Stimulated activated CD4-positive, alpha-beta T cell treated with anti-CD3 and anti-CD28 coated beads, Interleukin-12 subunit alpha, Interleukin-12 subunit beta, amount 100 ng/mL, for 48 hours (primary cell): ENCODE measurements around the gene ARID1B.

Source experiments
- DNase-seq, 3 donors: peaks; one replicate each; pipeline ENCODE4 v3.0.0-alpha.2; 2020; ENCODE audit warnings: low read depth in 2 of 3, low spot score in 1 of 3

The ARID1B gene

DNA sequence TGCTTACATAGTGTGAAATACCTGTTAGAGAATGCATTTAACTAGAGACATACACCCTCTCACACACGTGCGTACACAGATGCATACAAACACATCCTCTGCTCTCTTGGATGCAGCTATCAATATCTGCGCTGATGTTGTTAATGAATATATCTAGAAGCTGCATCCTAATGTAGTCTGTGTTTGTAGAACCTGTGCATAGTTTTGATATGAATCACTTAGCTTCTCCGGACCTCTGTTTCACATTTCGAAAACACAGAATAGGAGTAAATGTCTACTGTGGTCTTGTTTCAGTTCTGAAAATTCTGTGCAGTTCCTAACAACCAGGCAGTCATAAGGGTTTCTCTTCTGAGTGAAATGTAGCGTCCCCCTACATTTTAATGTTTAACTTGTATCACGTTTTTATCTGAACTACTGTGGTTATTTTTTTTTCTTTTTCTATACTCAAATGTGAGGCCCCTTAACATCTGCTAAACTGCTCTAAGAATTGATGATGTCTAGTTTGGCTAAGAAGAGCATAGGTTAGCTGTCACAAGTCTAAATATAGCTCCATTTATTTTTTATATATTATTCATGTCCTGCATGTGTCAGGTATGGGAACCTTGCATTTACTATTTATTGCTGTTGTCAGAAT, 291.6 kb downstream of the ARID1B start:
- DNase-seq, result no peak

DNA sequence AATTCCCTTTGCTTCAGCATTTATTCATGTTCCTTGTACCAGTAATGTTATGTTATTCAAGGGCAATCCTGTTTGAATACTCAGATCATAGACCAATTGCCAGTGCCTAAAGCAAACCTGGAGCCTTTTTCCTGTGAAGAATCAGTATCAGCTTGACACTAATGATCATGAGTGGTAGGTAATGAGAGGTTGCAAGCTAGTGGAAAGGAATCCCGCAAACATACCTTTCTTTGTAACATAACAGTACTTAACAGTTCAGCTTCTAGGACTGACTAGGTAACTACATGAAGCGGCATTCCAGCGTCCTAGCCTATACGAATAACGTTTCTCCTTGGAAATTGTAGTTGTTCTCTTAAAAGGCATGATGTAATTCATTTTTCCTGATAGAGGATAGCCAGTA, 292.4 kb downstream of the ARID1B start:
- DNase-seq, result no peak

DNA sequence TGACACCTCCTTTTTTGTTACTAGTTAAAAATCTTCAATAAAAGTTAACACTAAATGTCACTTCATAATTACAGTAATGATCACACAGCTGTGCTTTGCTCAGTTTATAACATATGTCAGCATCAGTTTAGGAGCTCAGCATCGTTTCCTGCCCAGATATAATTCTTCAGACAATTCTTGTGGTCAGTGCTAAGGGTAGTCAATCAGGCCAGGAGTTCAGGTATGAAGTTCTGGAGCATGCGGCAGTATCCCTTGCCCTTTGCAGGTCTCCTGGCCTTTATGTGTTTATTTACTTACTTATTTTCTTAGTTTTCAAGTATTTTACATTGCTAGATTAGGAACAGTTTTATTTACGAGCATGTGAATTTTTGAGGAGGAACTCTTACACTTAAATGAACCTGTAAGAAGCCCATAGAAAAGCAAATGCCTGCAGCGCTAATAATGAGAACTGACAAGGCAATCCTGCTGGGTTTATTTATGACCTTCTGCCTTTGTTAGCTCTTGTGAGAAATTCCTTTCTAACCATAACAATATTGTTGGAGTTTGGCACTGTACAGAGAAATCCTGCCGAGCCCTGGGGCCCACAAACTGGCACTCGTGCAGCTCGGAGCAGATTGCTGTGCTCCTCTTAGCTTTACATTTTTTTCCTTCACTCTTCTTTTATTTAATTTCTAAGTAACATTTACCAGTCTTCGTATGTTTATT, 293.4 kb downstream of the ARID1B start:
- DNase-seq, result no peak

DNA sequence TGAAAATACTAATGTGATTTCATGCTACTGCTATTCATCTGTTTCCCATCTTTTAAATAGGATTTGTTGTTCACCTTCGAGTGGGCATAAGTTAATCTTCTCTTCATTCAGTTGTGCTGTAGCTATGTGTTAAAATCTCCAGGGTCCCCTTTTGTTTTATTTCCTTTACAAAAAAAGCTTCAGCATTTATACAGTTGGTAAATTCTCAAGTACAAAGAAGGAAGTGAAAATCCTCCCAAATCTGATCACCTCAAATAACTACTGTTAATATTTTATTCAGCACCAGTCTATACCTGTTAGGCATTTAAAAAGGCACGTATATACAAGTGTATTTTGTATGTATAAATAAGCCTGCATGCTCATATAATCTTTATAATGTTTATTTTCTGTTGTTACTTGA, 294.9 kb downstream of the ARID1B start:
- no peak for DNase-seq

DNA sequence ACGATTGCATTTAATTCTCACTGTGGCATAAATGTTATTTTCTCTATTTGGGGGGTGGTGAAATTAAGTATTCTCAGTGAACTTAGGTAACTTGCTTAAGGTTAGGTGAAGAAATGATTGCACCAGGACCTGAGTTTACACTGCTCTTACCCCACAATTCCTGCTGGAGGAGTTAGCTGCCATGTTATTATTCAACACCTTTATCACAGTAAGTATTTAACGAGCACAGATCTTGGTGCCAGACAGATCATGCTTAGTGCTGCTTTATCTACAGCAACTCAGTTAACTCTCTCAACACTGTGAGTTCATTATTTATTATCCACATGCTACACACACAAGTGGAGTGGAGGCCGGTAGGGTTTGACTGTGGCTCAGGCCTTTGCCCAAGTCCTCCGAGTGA, 296.4 kb downstream of the ARID1B start:
- DNase-seq, result no peak

DNA sequence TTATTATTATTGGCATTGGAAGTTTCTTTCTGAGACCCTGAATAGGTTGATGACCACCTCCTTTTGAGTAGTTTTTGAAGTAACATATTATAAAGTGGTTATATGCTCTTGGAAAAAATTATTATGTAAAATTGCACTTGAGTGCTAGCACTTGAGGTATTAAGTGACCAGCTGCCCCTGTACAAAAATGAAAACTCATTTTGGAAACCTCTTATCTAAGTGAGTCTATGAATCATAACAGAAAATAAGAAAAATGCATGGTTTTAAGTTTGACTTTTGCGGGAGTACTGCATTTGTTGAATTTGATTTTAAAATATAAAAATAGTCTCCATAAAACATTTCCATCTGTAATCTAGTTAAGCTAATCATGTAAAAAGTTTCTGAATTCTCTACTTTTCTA, 297.8 kb downstream of the ARID1B start:
- no peak for DNase-seq

DNA sequence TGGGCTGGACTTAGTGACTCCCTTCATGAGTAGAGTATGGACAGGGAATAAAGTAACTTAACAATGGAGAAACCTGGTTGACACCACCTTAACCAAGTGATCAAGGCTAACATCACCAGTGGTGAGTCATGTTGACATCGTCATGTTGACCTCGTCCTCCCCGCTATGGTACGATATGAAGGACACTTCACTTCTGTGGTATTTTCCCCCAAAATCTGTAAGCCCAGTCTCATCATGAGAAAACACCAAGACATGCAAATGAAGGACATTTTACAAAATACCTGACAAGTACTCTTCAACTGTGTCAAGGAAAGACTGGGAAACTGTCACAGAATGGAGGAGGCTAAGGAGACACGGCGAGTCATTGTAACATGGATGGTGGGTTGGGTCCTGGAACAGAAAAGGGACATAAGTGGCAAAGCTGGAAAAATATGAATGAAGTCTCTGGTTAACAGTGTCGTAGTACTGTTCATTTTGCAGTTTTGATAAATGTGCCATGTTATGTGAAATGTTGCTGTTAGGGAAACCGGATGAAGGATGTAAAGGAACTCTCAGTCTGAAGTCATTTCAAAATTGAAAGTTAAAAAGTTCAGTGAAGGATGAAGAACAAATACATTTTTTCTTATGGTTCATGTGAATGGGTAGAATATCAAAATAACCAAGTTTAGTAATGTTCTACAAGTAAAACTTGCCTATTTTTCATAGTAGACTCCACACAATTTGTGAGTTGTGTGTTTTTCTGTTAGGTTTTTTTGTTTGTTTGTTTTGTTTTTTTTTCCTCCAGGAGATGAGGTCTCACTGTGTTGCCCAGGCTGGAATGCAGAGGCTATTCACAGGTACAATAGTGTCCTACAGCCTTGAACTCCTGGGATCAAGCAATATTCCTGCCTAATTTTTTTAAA, 298.6 kb downstream of the ARID1B start:
- DNase-seq, result peak in 2 of 3 donors; percentile 20 to 30

DNA sequence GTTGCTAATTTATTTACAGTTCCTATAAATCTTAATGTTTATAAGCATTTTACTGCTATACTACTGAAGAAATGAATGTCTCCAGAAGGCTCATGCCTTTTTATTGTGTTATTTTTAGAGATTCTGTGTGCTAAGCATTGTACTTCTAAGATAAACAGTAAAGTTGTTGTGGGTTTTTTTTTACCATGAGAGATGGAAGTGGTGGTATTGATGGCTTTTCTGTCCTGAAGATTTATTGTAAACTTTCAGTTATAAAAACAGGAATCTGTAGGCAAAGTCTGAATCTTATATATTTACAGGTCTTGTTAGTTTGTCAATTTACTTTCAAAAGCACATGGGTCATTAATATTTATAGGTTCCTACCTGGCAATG, 299.3 kb downstream of the ARID1B start:
- no peak for DNase-seq

DNA sequence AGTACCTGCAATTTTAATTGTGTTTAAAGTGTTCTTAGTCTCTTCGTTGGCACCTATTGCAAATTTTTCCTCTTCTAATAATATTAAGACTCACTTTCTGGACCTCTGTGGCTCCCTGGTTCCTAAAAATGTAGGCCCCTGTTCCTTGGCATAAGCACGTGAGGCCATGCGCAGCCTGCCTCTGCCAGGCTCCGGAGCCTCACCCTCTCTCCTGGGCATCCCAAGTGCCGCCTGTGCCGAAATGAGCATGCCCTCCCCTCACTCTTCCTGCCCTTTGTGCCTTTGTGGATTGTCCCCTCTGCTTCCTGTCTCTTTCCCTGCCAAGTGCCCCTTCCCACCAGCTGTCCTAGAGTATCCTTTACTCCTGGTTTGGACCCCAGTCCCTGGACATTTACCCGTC, 300.1 kb downstream of the ARID1B start:
- DNase-seq, result no peak

DNA sequence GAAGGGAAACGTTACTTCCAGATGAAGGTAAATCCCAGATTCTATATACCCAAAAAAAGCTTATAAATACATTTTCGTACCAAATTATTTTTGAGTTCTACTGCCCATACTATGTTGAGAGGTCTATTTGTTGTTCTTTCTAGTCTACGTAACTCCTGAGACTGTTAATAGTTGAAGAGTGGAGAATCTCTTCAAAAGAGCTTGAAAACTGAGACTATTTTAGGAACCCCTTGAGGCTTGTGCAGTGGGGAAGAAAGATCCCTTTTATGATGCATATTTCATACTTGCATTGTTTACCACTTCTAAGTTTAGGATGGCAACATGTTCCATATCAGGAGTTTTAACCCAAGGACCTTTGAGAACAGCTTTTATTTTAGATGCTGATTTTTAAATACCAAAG, 301.1 kb downstream of the ARID1B start:
- DNase-seq, result no peak

DNA sequence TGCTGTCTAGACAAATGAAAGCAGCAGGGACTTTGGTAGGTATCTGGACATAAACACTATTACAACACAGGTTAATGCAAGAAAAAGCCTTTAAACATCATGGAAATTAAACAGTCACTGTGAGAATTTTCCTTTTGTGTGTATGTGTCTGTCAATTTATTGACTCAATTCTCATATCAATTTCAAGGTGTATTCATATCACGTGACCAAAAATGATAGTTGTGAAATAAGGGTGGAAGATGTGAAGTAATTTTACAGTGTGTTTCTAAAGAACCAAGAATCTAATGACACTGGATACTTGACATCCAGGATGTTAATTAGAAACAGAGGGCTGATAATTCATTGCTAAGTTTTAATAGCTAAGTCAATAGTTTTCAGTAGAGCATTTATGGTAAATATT, 302.1 kb downstream of the ARID1B start:
- no peak for DNase-seq

DNA sequence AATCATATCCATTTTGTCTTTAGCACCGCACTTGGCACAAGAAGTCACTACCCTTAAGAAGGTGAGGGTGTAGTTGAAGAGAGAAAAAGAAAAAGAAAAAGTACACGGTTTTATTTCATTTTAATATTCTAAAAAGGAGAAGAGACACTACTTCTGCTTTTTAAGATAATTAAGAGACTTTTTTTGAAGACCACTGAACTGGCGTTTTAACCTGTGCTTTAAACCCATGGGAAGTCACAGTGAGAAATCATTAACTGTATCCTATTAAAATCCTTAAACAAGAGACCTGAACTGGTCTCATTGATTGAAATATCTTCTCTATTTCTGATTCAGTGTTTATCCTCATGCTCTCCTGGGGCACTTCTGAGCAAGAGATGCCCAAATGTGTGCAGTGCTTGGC, 302.6 kb downstream of the ARID1B start:
- DNase-seq, result no peak

DNA sequence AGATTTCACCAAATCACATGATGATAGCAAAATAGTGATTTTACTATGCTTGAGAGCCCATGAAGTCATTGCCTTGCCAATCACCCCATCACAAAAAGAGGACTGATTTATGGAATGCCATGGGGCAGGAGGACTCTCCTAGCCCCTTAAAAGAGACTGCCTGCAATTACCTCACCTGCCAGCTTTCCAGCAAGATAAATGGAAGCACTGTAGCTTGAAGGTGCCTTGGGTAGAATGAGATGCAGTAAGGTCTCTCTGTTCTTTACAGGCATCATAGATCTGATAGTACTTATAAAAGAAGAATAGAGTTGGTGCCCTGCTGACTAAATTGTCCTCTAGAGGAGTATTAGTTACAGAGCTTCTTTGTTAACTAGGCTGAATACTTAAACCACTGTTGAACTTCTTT, 303.8 kb downstream of the ARID1B start:
- DNase-seq, result no peak

DNA sequence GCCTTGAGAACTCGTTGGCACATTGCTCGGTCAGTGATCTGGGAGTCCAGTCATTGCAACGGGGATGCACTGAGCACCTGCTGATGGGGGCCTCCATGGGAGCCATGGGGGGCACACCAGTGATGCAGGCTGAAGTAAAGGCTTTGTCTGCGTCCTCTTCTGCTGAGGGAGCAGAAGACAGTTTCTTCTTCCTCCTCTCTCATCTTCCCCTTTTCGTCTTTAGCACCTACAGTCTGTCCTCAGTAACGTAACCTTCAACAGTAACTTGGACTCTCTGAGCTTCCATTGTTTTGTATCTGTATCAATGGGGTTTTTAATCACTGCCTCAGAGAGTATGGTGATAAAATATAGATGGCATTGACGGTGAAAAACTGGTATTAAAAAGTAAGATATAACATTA, 306.2 kb downstream of the ARID1B start:
- DNase-seq, result no peak

DNA sequence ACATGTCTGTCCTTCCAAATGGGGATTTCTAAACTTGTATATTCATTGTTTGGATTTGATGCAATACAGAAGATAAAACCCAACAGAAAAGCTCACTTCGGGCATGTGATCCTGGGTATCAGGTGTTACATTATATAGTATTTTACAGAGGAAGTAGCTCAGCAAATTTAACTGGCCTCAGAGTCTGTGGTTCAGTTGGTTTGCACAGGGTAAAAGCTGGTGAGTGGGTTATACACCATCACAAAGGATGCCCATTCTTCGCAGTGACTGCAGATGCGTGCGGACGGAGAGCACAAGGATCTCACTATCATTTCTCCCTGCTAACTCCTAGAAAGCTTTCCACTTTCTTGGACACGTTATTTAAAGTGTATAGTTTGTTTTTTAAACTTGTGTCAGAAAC, 309.5 kb downstream of the ARID1B start:
- no peak for DNase-seq

DNA sequence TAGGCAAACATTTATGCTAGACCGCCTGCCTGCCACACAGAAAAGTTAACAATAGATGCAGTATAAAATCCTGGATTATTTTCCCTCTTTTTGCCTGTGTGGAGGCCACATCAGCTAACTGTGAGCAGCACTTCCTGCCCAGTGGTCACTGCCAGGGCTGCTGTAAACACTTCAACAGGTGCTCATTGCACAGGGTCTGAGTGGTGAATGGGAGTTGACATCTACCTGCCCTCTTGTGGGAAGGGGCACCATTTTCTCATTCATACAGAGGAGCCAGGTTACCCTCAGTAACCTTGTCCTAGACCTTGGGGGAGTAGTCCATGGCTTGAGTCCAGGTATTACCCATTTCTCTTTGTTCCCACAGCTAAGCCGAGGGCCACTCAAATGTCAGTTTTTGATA, 310.8 kb downstream of the ARID1B start:
- DNase-seq, result no peak

DNA sequence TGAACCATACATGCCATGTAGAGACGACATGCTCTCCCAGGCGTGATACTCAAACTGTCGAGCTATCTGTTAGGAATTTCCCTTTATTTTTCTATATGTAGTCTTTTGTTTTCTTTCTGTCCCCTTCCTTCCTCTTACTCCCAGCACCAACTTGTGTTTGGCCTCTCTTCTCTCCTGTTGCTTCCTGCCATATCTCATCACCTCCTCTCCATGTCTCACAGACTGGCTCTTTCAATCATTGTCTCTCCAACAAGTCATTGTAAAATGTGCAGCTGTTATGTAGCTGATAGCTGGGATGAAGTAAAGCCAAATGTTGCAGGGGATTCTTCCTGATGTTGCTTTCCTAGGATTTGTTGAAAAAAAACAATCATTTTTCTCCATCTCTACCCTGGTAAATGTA, 311.7 kb downstream of the ARID1B start:
- DNase-seq, result no peak

DNA sequence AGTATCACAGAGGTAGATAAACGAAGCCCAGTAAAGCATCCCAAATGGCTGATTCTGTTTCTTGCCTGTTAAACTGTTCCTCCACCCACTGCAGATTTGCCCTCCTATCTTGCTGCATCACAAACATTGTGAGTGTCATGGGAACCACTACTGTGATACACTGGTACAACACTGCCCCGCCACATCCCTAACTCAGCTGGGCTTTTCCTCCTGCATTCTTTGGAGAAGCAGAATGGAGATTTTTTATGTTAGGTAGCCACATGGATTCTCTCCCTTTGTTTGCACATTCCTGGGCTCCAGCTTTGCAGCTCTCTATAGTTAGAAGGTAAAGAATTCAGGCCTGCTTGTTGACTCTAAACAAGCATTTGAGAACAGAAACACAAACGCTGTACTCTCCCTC, 312.1 kb downstream of the ARID1B start:
- DNase-seq, result no peak

DNA sequence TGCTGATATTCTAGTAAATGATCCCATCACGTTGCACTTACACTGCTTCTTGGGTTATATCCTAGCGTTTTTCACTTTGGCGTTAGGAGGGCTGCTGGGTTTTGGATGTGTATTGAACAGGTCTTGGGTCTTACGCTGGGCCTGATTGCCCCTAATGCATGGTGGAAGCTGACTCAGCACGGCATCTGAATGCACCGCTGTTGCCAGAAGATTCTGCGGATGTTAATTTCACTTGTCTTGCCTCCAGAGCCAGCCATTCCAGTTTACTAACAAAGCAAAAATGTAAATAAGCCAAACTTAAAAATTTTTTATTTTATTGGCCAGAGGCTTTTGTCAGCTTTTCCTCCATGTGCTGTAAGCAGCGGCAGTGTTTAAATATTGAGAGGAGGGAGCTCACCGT, 312.7 kb downstream of the ARID1B start:
- DNase-seq, result no peak

DNA sequence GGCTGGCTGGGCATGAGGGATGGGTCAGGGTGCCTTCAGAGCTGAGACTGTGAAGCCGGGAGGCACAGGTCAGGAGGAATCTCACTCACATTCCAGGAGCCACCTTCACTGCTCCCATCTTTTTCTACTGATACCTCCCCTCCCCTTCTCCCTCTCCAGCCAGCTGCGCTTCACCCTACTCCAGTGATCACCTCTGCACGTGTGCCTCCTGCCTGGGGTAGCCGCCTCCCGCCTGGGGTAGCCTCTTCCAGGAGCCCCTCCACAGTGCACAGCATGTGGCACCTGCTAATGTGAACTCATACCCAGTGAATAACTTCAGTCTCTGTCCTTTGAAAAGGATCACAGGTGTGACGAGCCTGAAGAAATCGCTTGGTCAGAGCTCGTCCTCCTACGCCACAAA, 313.6 kb downstream of the ARID1B start:
- no peak for DNase-seq

DNA sequence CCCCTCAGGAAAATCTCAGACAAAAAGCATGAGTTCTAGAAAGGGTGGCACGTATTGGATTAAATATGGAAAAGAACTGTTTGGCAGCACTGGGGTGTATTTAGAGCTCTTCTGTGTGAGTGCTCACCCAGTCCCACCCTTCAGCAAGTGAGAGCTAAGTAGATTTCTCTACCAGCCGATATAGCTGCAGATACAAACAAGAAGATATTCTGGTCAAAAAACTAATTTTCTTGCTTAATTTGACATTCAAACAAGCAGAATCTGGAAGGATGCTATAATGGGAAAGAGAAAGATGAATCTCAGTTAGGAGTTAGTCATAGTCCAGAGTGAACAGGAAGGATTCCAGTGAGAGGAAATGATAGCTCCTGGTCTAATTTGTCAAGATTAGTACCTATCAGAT, 314.1 kb downstream of the ARID1B start:
- DNase-seq, result no peak

DNA sequence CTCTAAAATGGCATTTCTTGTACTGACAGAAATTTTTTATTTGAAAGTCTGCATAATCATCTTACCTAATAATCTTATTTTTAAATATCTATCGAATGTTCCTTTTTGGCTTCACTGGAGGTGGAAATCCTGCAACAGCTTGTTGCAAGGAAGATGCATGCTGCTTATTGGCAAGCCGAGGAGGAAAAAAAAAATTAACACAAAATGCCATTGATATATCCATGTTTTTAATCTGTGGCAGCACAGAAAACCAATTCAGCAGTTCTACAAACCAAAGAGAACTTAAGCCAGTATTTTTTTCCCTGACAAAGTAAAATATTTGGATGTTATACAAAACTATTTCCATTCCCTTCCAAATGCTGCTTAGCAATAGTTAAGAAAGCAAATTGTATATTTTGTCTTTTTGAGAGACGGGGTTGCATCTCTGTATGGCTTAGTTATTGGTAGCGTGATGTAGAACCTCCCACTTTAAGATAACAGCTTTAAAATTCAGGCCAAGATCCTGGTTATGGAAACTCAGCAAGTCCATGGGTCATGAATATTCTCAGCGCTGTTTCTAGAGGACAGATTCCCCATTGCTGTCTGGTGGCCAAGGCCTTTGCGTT, 314.8 kb downstream of the ARID1B start:
- DNase-seq, result no peak
